KOPT-K1 (cell line): ENCODE data around the gene XAB2.
"Not testable (repeated sequence)": the region's sequence is repeated elsewhere in the genome, so short reads cannot be mapped to it uniquely, and the experiment has no call there.

Experiments used
- H3K27ac ChIP-seq: fragments of 200-600 bp; sonication (generic); 2 replicates; pipeline ENCODE4 v1.5.1; 2016; ENCODE audit warnings: antibody characterized with exemption, mild to moderate bottlenecking, low read depth, low read length; ENCODE audit not compliant: poor library complexity, severe bottlenecking
- H3K36me3 ChIP-seq: fragments of 200-600 bp; sonication (generic); 2 replicates; pipeline ENCODE4 v1.5.1; 2017; ENCODE audit warnings: antibody characterized with exemption, mild to moderate bottlenecking, low read length, moderate library complexity; ENCODE audit not compliant: insufficient read depth
- H3K9me3 ChIP-seq: fragments of 200-600 bp; sonication (generic); 2 replicates; pipeline ENCODE4 v1.5.1; 2017; ENCODE audit warnings: antibody characterized with exemption, low read length, mild to moderate bottlenecking; ENCODE audit not compliant: insufficient read depth, poor library complexity, severe bottlenecking

Gene XAB2

GRCh38 chr19:7598180-7598579, 31.2 kb downstream of the XAB2 start:
- no peaks in the 10 kb centered on the region for H3K9me3 ChIP-seq
- H3K36me3 ChIP-seq: no peaks in the 10 kb centered on the region
- no peak overlapping the region for H3K27ac ChIP-seq

GRCh38 chr19:7597689-7598088, 31.7 kb downstream of the XAB2 start:
- H3K9me3 ChIP-seq: no peaks in the 10 kb centered on the region

GRCh38 chr19:7596211-7596937, 33.0 kb downstream of the XAB2 start:
- Histone ChIP-seq H3K36me3 (no peaks in the 10 kb centered on the region), H3K9me3 (no peaks in the 10 kb centered on the region), H3K27ac (no peak overlapping the region)

More at GRCh38 chr19:7597689-7598088, 31.7 kb downstream of the XAB2 start:
- Histone ChIP-seq H3K36me3 (no peaks in the 10 kb centered on the region), H3K27ac (no peak overlapping the region)

GRCh38 chr19:7595466-7596133, 33.7 kb downstream of the XAB2 start, which contains the start of gene CAMSAP3:
TSS of gene CAMSAP3 (plus strand) at chr19:7595863. CDS start at chr19:7596003, 140 bp downstream.
- H3K9me3 ChIP-seq: no peaks in the 10 kb centered on the region
- no peak within 1 kb of the TSS for H3K27ac ChIP-seq
- H3K36me3 ChIP-seq: no peaks in the 10 kb centered on the region

- no peaks in the 10 kb centered on the region for H3K36me3 ChIP-seq
- H3K9me3 ChIP-seq: no peaks in the 10 kb centered on the region
- no peak overlapping the region for H3K27ac ChIP-seq
Observed at GRCh38 chr19:7590256-7590655, 39.1 kb downstream of the XAB2 start.

- Histone ChIP-seq H3K36me3 (no peaks in the 10 kb centered on the region), H3K27ac (no peak overlapping the region), H3K9me3 (no peaks in the 10 kb centered on the region)
Observed at GRCh38 chr19:7589822-7590221, 39.5 kb downstream of the XAB2 start.

GRCh38 chr19:7582446-7582845, 46.9 kb downstream of the XAB2 start:
- Histone ChIP-seq H3K36me3 (no peaks in the 10 kb centered on the region), H3K27ac (no peak overlapping the region), H3K9me3 (no peaks in the 10 kb centered on the region)

GRCh38 chr19:7579182-7579581, 50.2 kb downstream of the XAB2 start:
- no peak overlapping the region for H3K27ac ChIP-seq
- no peaks in the 10 kb centered on the region for H3K36me3 ChIP-seq
- no peaks in the 10 kb centered on the region for H3K9me3 ChIP-seq

GRCh38 chr19:7578127-7578526, 51.2 kb downstream of the XAB2 start:
- Histone ChIP-seq H3K9me3 (no peaks in the 10 kb centered on the region), H3K36me3 (no peaks in the 10 kb centered on the region), H3K27ac (no peak overlapping the region)

- not testable (repeated sequence) for H3K36me3 ChIP-seq, H3K9me3 ChIP-seq, H3K27ac ChIP-seq
Observed at GRCh38 chr19:7577422-7577821, 51.9 kb downstream of the XAB2 start.

- no peaks in the 10 kb centered on the region for H3K9me3 ChIP-seq
- H3K36me3 ChIP-seq: no peaks in the 10 kb centered on the region
- no peak overlapping the region for H3K27ac ChIP-seq
Observed at GRCh38 chr19:7575434-7576040, 53.8 kb downstream of the XAB2 start.

GRCh38 chr19:7570761-7571160, 58.6 kb downstream of the XAB2 start:
- no peaks in the 10 kb centered on the region for H3K36me3 ChIP-seq
- no peak overlapping the region for H3K27ac ChIP-seq
- no peaks in the 10 kb centered on the region for H3K9me3 ChIP-seq
